Measurements from ENCODE around the gene SPINK9.

The SPINK9 gene

DNA sequence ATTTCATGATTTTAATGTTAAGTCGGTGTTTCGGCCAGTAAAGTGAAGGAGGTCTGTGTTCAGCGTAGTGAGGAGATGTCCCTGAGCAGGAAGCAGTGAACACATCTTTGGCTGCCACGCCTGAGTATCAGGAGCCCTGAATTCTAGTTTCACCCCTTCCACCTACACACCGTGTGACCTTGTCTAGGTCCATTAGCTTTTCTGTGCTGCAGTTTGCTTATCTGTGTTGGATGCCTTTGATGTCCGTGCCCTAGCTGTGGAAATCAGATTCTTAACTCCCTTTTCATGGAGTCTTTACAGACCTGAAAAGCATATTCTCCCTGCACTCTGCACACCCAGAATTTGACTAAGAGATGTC, 49.0 kb downstream of the SPINK9 start:
- POLR2A ChIA-PET, result interaction anchor here (1.0 kb wide), 1 partner anchor 8 kb away, joined by 4 read pairs; no protein-coding TSS in a partner anchor
- DNase-seq (ENCODE audit: low read depth, low spot score), result no peak
- TF ChIP-seq, protein P1, sequence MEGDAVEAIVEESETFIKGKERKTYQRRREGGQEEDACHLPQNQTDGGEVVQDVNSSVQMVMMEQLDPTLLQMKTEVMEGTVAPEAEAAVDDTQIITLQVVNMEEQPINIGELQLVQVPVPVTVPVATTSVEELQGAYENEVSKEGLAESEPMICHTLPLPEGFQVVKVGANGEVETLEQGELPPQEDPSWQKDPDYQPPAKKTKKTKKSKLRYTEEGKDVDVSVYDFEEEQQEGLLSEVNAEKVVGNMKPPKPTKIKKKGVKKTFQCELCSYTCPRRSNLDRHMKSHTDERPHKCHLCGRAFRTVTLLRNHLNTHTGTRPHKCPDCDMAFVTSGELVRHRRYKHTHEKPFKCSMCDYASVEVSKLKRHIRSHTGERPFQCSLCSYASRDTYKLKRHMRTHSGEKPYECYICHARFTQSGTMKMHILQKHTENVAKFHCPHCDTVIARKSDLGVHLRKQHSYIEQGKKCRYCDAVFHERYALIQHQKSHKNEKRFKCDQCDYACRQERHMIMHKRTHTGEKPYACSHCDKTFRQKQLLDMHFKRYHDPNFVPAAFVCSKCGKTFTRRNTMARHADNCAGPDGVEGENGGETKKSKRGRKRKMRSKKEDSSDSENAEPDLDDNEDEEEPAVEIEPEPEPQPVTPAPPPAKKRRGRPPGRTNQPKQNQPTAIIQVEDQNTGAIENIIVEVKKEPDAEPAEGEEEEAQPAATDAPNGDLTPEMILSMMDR (IDR thresholded peaks at IDR 0.05; ENCODE audit: insufficient read depth, low read length, missing control alignments), result no peak
- CTCF ChIA-PET, result interaction anchor here (0.8 to 1.8 kb wide), 5 partner anchors 10 to 60 kb away, joined by 3 to 11 read pairs (median 3); no protein-coding TSS in a partner anchor
- peak overlapping the region; percentile 86 for H3K4me3 ChIP-seq (ENCODE audit: low read depth, low read length)

DNA sequence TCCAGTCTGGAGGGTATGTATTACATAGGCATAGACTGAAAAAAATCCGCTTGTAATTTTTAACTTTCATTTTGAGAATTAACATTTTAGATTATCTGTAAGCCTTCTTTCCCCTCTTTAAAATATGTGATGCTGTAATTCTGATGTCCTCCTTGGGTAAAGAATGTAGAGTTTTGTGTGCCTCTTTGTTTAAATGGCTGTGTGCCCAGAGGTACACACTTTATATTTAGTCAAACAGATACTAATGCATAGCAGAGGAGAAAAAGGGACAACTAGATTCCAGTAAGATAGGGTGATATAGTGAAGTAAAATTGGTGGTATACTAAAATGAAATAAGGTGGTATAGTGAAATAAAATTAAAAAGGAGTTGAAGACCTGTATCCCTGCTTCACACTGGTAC, 49.7 kb downstream of the SPINK9 start:
- ChIA-PET POLR2A (no interaction called here), CTCF (interaction anchor here (1.8 kb wide), 1 partner anchor 10 kb away, joined by 5 read pairs; no protein-coding TSS in a partner anchor)
- TF ChIP-seq, protein P1 (IDR thresholded peaks at IDR 0.05; ENCODE audit: insufficient read depth, low read length, missing control alignments), result no peak
- H3K4me3 ChIP-seq (ENCODE audit: low read depth, low read length), result no peak overlapping the region; the same call in 1 of the 2 replicates
- no peak for DNase-seq (ENCODE audit: low read depth, low spot score)

DNA sequence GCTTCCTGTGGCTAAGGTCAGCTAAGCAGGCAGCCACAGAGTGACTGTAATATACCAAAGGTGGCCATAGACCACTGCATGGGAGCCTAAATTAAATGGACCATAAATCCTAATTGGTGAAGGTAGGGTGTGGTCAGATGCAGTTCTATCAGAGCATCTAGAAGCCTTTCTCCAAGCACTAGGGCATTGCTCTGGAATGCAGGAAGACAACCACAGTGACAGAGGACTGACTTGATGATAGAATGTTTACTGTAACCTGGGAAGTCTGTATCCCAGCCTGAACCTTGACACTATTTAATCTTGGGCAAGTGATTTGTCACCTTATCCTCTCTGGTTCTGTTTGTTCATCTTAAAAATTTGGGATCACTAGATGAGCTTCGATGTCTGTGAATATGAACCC, 50.7 kb downstream of the SPINK9 start:
- TF ChIP-seq, protein P1 (IDR thresholded peaks at IDR 0.05; ENCODE audit: insufficient read depth, low read length, missing control alignments), result no peak
- no peak overlapping the region for H3K4me3 ChIP-seq (ENCODE audit: low read depth, low read length)
- POLR2A ChIA-PET, result no interaction called here
- CTCF ChIA-PET, result interaction anchor here (1.0 to 1.8 kb wide), 2 partner anchors 11 to 26 kb away, joined by 3 to 5 read pairs; no protein-coding TSS in a partner anchor
- no peak for DNase-seq (ENCODE audit: low read depth, low spot score)

DNA sequence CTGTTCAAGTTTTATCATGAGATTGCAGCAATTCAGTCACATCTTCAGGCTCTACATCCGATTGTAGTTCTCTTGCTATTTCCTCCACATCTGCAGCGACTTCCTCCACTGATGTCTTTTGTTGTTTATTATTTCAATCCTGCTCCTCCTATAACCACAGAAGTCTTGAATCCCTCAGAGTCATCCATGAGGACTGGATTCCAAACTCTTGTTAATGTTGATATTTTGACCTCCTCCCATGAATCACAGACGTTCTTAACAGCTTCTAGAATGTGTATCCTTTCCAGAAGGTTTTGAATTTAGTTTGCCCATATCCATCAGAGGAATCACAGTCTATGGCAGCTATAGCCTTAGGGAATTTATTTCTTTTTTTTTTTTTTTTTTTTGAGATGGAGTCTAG, 52.0 kb downstream of the SPINK9 start:
- POLR2A ChIA-PET, result interaction anchor here (0.6 kb wide), 1 partner anchor 101 kb away, joined by 3 read pairs; no protein-coding TSS in a partner anchor

DNA sequence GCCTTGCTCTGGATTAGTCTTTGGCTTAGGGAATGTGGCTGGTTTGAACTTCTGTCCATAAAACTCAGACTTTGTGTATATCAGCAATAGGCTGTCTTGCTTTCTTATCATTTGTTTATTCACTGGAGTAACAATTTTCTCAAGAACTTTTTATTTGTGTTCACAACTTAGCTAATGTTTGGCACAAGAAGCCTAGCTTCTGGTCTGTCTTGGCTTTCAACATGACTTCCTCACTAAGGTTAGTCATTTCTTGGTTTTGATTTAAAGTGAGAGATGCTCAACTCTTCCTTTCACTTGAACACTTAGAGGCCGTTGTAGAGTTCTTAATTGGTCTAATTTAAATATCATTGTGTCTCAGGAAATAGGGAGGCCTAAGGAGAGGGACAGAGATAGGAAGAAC, 53.3 kb downstream of the SPINK9 start:
- ChIA-PET POLR2A (no interaction called here), CTCF (interaction anchor here (1.3 kb wide), 1 partner anchor 55 kb away, joined by 4 read pairs; no protein-coding TSS in a partner anchor)
- no peak overlapping the region for H3K4me3 ChIP-seq (ENCODE audit: low read depth, low read length)
- TF ChIP-seq, protein P1 (IDR thresholded peaks at IDR 0.05; ENCODE audit: insufficient read depth, low read length, missing control alignments), result no peak
- no peak for DNase-seq (ENCODE audit: low read depth, low spot score)

More for the DNA sequence above, 52.0 kb downstream of the SPINK9 start:
- CTCF ChIA-PET, result interaction anchor here (1.2 kb wide), 1 partner anchor 13 kb away, joined by 5 read pairs; no protein-coding TSS in a partner anchor
- peak; percentile 65 for DNase-seq (ENCODE audit: low read depth, low spot score)
- TF ChIP-seq, protein P1 (IDR thresholded peaks at IDR 0.05; ENCODE audit: insufficient read depth, low read length, missing control alignments), result no peak
- H3K4me3 ChIP-seq (ENCODE audit: low read depth, low read length), result no peak overlapping the region
